ENCODE results near the gene GALNT10. TPM values are rescaled to one million over a fixed set of nuclear protein-coding genes. Genes with fewer than 3 reads are reported as not detected.

The GALNT10 gene
- polyA plus RNA-seq, 1 experiment: 203 TPM

GRCh38 chr5:154401931-154402330, 211.4 kb downstream of the GALNT10 start:
- POLR2A ChIA-PET: no interaction called here
- Histone ChIP-seq H3K4me3 (ENCODE audit: low read depth, low read length) (no peak overlapping the region), H3K36me3 (ENCODE audit: control insufficient read depth, insufficient read depth, low read length) (peaks cover 5% of the 10 kb centered on the region; the same call in 1 of the 2 replicates), H3K27me3 (ENCODE audit: control insufficient read depth, insufficient read depth, low read length) (no peaks in the 10 kb centered on the region)
- no peak for TF ChIP-seq CTCF (IDR thresholded peaks at IDR 0.05; ENCODE audit: insufficient read depth, low read depth, low read length)
- CTCF ChIA-PET: no interaction called here
- DNase-seq (ENCODE audit: low read depth): no peak

- CTCF ChIA-PET: no interaction called here
- no peaks in the 10 kb centered on the region for H3K27me3 ChIP-seq (ENCODE audit: control insufficient read depth, insufficient read depth, low read length)
Observed at GRCh38 chr5:154402611-154403010, 212.1 kb downstream of the GALNT10 start.

GRCh38 chr5:154403234-154403633, 212.7 kb downstream of the GALNT10 start:
- H3K36me3 ChIP-seq (ENCODE audit: control insufficient read depth, insufficient read depth, low read length): peaks cover 2% of the 10 kb centered on the region
- DNase-seq (ENCODE audit: low read depth): no peak
- no peak for TF ChIP-seq CTCF (IDR thresholded peaks at IDR 0.05; ENCODE audit: insufficient read depth, low read depth, low read length)
- H3K4me3 ChIP-seq (ENCODE audit: low read depth, low read length): no peak overlapping the region
- POLR2A ChIA-PET: no interaction called here
- CTCF ChIA-PET: interaction anchor here (0.7 to 5.7 kb wide), 3 partner anchors 212 to 332 kb away, joined by 3 to 112 read pairs (median 69); partner anchors contain the start of gene GALNT10
- no peaks in the 10 kb centered on the region for H3K27me3 ChIP-seq (ENCODE audit: control insufficient read depth, insufficient read depth, low read length)

More at GRCh38 chr5:154402611-154403010, 212.1 kb downstream of the GALNT10 start:
- Histone ChIP-seq H3K36me3 (ENCODE audit: control insufficient read depth, insufficient read depth, low read length) (peaks cover 3% of the 10 kb centered on the region), H3K4me3 (ENCODE audit: low read depth, low read length) (no peak overlapping the region)
- POLR2A ChIA-PET: no interaction called here
- DNase-seq (ENCODE audit: low read depth): no peak
- no peak for TF ChIP-seq CTCF (IDR thresholded peaks at IDR 0.05; ENCODE audit: insufficient read depth, low read depth, low read length)

DNA sequence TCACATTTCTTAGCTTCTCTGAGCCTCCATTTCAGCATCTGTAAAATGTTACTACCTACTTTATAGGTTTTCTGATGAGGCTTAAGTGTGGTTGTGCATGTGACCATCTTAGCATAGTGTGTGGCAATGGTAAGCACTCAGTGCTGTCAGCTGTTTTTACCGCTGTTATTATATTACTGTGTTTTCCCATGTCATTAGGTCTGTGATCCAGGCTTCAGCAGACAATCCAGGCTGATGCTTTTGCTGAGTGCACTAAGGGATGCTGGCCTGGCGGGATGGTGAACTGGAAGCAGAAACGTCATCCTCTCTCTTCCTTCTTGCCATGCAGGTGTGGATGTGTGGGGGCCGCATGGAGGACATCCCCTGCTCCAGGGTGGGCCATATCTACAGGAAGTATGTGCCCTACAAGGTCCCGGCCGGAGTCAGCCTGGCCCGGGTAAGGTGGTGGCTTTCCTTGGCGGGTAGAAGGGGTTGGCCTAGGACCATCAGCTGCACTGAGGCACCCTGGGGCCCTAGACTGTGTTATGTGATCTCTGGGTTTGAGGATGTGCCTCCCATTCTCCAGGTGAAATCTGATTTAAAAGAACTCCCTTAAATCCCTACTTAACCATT, 213.3 kb downstream of the GALNT10 start:
- POLR2A ChIA-PET: no interaction called here
- Histone ChIP-seq H3K4me3 (ENCODE audit: low read depth, low read length) (no peak overlapping the region), H3K36me3 (ENCODE audit: control insufficient read depth, insufficient read depth, low read length) (peaks cover 2% of the 10 kb centered on the region), H3K27me3 (ENCODE audit: control insufficient read depth, insufficient read depth, low read length) (no peaks in the 10 kb centered on the region)
- DNase-seq (ENCODE audit: low read depth): peak; percentile 29
- CTCF ChIA-PET: interaction anchor here (0.7 to 5.7 kb wide), 14 partner anchors 13 to 359 kb away, joined by 3 to 112 read pairs (median 5); partner anchors contain the start of gene GALNT10
- TF ChIP-seq CTCF (IDR thresholded peaks at IDR 0.05; ENCODE audit: insufficient read depth, low read depth, low read length): no peak

DNA sequence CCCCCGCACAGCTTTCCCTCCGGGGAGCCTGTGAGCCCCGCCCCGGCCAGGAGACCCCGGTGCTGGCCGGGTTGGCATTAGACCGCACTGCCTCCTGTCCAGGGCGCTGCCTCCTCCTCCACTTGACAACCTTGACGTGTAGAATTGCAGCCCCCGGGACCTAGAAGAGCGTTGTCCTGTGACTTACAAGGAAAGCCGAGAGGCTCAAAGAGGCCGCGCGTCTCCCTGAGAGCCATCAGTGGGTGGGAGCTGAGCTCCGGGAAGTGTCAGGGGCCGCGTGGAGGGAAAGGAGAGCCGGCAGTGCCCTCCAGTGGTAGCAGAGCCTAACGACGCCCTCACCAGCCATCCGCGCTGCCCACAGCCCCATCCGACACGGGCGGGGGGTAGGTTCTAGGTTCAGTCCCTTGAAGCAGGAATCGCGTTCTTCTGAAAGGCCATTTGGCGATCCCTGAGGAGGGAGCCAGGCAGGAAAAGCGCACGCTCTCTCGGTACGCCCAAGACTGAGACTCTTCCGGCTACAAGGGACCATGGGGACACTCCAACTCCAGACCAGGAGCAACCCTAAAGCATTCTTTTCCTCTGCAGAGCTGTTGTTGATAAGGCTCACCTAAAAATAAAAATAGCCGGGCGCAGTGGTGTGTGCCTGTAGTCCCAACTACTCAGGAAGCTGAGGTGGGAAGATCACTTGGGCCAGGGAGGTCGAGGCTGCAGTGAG, 214.7 kb downstream of the GALNT10 start:
- ChIA-PET POLR2A (no interaction called here), CTCF (interaction anchor here (0.6 to 5.7 kb wide), 44 partner anchors 10 to 1881 kb away, joined by 3 to 112 read pairs (median 4); partner anchors contain the start of gene GALNT10)
- Histone ChIP-seq H3K27me3 (ENCODE audit: control insufficient read depth, insufficient read depth, low read length) (no peaks in the 10 kb centered on the region), H3K36me3 (ENCODE audit: control insufficient read depth, insufficient read depth, low read length) (no peaks in the 10 kb centered on the region; the same call in none of the 2 replicates), H3K4me3 (ENCODE audit: low read depth, low read length) (peak overlapping the region; percentile 27; the same call in 1 of the 2 replicates)
- DNase-seq (ENCODE audit: low read depth): no peak
- peak; percentile 89 for TF ChIP-seq CTCF (IDR thresholded peaks at IDR 0.05; ENCODE audit: insufficient read depth, low read depth, low read length)
